ENCODE measurements around the gene ZNF691.
"Not testable (repeated sequence)": the region's sequence is repeated elsewhere in the genome, so short reads cannot be mapped to it uniquely, and the experiment has no call there.

ZNF691 gene

DNA sequence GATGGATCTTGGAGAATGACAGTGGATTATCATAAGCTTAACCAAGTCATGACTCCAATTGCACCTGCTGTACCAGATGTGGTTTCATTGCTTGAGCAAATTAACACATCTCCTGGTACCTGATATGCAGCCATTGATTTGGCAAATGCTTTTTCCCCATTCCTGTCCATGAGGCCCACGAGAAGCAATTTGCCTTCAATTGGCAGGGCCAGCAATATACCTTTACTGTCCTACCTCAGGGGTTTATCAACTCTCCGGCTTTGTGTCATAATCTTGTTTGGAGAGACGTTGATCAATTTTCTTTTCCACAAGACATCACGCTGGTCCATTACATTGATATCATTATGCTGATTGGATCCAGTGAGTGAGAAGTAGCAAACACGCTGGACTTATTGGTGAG is 20.1 kb downstream of the ZNF691 start:
- ATAC-seq (no peak), DNase-seq (no peak)
- H3K9me3 Mint-ChIP-seq, result no peaks in the 10 kb centered on the region
- H3K4me3 Mint-ChIP-seq, result no peak overlapping the region
- H3K4me1 Mint-ChIP-seq, result no peaks in the 10 kb centered on the region
- peaks cover 8% of the 10 kb centered on the region for H3K27me3 Mint-ChIP-seq
- H3K36me3 Mint-ChIP-seq (ENCODE audit: low read depth), result no peaks in the 10 kb centered on the region
- H3K27ac Mint-ChIP-seq, result no peak overlapping the region

DNA sequence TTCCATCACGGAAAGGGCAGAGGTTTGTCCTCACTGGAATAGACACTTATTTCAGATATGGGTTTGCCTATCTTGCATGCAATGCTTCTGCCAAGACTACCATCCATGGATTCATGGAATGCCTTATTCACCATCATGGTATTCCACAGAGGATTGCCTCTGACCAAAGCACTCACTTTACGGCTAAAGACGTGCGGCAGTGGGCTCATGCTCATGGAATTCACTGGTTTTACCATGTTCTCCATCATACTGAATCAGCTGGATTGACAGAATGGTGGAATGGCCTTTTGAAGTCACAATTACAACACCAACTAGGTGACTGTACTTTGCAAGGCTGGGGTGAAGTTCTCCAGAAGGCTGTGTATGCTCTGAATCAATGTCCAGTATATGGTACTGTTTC is 22.1 kb downstream of the ZNF691 start:
- not testable (repeated sequence) for H3K4me1 Mint-ChIP-seq; H3K27me3 Mint-ChIP-seq; H3K9me3 Mint-ChIP-seq; ATAC-seq; H3K27ac Mint-ChIP-seq; DNase-seq; H3K36me3 Mint-ChIP-seq (ENCODE audit: low read depth); H3K4me3 Mint-ChIP-seq

DNA sequence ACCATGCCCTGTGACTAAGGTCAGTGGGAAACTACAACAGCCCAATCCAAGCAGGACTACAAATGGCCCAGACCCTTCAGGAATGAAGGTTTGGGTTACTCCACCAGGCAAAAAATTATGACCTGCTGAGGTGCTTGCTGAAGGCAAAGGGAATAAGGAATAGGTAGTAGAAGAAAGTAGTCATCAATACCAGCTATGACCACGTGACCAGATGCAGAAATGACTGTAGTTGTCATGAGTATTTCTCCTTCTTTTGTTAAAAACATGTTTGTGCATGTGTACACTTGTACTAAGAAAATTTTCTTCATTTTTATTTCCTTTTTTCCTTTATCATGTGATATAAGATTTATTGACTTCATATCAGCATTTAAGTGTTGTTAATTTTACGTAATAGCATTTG is 22.8 kb downstream of the ZNF691 start:
- DNase-seq; H3K4me3 Mint-ChIP-seq; H3K36me3 Mint-ChIP-seq (ENCODE audit: low read depth); H3K4me1 Mint-ChIP-seq; ATAC-seq; H3K27ac Mint-ChIP-seq; H3K27me3 Mint-ChIP-seq: not testable (repeated sequence)
- H3K9me3 Mint-ChIP-seq, result peaks cover 16% of the 10 kb centered on the region

DNA sequence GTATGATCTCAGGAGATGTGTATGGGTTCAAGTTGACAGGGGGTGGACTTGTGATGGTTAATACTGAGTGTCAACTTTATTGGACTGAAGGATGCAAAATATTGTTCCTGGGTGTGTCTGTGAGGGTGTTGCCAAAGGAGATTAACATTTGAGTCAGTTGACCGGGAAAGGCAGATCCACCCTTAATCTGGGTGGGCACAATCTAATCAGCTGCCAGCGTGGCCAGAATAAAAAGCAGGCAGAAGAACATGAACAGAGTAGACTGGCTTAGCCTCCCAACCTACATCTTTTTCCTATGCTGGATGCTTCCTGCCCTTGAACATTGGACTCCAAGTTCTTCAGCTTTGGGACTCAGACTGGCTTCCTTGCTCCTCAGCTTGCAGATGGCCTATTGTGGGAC is 23.3 kb downstream of the ZNF691 start:
- H3K27me3 Mint-ChIP-seq; H3K4me1 Mint-ChIP-seq; H3K4me3 Mint-ChIP-seq; DNase-seq; ATAC-seq; H3K36me3 Mint-ChIP-seq (ENCODE audit: low read depth); H3K27ac Mint-ChIP-seq: not testable (repeated sequence)
- H3K9me3 Mint-ChIP-seq, result peaks cover 18% of the 10 kb centered on the region

DNA sequence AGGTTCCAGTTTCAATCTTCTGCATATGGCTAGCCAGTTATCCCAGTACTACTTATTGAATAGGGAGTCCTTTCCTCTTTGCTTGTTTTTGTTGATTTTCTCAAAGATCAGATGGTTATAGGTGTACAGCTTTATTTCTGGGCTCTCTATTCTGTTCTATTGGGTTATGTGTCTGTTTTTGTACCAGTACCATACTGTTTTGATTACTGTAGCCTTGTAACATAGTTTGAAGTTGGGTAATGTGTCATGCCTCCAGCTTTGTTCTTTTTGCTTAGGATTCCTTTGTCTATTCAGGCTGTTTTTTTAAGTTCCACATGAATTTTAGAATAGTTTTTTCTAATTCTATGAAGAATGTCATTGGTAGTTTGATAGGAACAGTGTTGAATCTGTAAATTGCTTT is 26.7 kb downstream of the ZNF691 start:
- not testable (repeated sequence) for ATAC-seq; DNase-seq; H3K27ac Mint-ChIP-seq; H3K27me3 Mint-ChIP-seq; H3K4me1 Mint-ChIP-seq; H3K36me3 Mint-ChIP-seq (ENCODE audit: low read depth); H3K4me3 Mint-ChIP-seq
- peaks cover 21% of the 10 kb centered on the region for H3K9me3 Mint-ChIP-seq

DNA sequence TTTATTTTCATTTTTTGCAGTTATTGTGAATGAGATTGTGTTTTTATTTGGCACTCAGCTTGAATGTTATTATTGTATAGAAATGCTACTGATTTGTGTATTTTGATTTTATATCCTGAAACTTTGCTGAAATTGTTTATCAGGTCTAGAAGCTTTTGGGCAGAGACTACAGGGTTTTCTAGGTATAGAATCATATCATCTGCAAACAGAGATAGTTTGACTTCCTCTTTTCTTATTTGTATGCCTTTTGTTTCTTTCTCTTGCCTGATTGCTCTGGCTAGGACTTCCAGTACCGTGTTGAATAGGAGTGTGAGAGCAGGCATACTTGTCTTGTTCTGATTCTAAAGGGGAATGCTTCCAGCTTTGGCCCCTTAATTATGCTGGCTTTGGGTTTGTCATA is 27.3 kb downstream of the ZNF691 start:
- Mint-ChIP-seq H3K27me3 (peaks cover 3% of the 10 kb centered on the region), H3K4me3 (no peak overlapping the region), H3K27ac (no peak overlapping the region), H3K9me3 (peaks cover 21% of the 10 kb centered on the region), H3K36me3 (ENCODE audit: low read depth) (peaks cover 2% of the 10 kb centered on the region), H3K4me1 (no peaks in the 10 kb centered on the region)
- DNase-seq (no peak), ATAC-seq (no peak)

DNA sequence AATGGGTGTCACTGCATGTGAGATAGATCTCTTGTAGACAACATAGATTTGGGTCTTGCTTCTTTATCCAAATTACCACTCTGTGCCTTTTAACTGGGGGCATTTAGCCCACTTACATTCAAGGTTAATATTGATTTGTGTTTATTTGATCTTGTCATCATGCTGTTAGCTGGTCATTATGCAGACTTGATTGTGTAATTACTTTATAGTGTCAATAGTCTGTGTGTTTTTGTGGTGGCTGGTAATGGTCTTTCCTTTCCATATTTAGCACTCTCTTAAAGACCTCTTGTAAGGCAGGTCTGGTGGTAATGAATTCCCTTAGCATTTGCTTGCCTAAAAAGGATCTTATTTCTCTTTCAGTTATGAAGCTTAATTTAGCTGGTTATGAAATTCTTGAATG is 29.6 kb downstream of the ZNF691 start:
- no peaks in the 10 kb centered on the region for H3K4me1 Mint-ChIP-seq
- DNase-seq, result no peak
- peaks cover 2% of the 10 kb centered on the region for H3K36me3 Mint-ChIP-seq (ENCODE audit: low read depth)
- peaks cover 3% of the 10 kb centered on the region for H3K27me3 Mint-ChIP-seq
- H3K27ac Mint-ChIP-seq, result no peak overlapping the region
- H3K9me3 Mint-ChIP-seq, result peaks cover 21% of the 10 kb centered on the region
- H3K4me3 Mint-ChIP-seq, result no peak overlapping the region
- ATAC-seq, result no peak

DNA sequence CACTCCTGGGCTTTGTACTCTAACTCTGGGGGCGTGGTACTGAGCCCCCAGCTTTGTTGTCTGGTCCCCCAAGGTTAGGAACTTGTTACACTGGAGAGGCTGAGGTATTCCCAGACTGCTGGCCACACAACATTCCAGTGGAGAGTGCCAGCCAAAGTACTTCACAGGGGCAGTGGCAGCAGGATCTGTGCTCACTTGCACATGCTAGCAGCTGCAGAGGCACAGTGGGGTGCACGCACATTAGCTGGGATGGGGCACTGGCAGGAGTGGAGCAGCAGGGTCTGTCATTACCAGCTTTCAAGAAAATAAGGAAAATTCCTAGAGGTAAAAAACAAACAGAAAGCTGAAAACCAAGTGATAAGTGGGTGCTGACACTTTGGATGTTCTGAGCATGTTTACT is 31.0 kb downstream of the ZNF691 start:
- no peak for DNase-seq
- no peak for ATAC-seq
- peaks cover 21% of the 10 kb centered on the region for H3K9me3 Mint-ChIP-seq
- no peak overlapping the region for H3K4me3 Mint-ChIP-seq
- peaks cover 3% of the 10 kb centered on the region for H3K27me3 Mint-ChIP-seq
- no peak overlapping the region for H3K27ac Mint-ChIP-seq
- H3K4me1 Mint-ChIP-seq, result no peaks in the 10 kb centered on the region
- peaks cover 2% of the 10 kb centered on the region for H3K36me3 Mint-ChIP-seq (ENCODE audit: low read depth)

DNA sequence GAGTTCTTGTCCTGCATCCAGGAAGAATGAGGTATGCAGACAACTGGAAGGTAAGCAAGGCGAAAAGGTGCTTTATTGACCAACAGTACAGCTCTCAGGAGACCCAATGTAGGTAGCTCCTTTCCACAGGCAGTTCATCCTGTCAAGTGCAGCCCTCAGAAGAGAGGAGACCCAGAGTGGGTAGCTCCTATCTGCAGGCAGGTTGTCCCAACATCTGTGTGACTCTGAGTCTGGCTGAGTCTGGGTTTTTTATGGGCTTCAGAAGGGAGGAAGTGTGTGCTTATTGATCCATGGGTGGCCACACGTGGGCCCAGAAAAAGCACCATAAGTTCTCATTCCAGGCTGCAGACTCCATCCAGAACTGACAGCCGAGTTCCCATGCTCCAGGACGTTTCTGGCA is 34.0 kb downstream of the ZNF691 start:
- H3K36me3 Mint-ChIP-seq (ENCODE audit: low read depth), result no peaks in the 10 kb centered on the region
- H3K4me3 Mint-ChIP-seq, result no peak overlapping the region
- no peaks in the 10 kb centered on the region for H3K9me3 Mint-ChIP-seq
- H3K27me3 Mint-ChIP-seq, result no peaks in the 10 kb centered on the region
- ATAC-seq (no peak), DNase-seq (no peak)
- no peak overlapping the region for H3K27ac Mint-ChIP-seq
- H3K4me1 Mint-ChIP-seq, result no peaks in the 10 kb centered on the region

DNA sequence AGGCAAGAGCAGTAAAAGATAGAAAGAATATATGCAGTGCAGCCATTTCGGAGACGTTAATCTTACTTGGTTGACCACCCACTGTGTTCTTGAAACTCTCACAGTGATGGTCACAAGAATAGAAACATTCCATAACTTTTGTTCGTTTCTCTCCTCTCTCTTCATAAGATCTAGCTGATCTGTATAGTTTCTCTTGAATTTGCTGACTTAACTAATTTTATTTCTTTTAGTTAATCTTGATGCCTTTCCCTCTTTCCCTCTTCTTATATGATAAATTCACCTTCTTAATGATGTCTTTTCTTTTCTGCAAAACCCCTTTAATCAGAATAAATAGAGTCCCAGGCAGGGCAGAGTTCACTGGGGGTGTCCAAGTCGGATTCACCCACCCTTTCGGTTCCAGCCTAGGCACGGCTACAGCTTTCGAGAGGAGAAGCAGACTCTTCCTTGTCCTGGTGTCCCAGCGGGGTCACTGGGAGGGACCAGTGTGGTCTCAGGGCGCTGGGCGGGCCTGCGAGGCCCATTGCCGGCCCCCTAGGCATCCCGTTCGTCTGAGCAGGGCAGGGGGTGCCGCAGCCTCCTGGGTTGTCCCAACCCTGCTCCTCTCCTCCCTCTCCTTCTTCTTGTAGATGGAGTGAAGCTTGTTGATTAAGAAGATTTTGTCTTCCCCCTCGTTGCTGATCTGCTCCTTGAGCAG is 39.8 kb downstream of the ZNF691 start:
- DNase-seq (no peak), ATAC-seq (no peak)
- Mint-ChIP-seq H3K4me1 (no peaks in the 10 kb centered on the region), H3K4me3 (no peak overlapping the region), H3K27ac (no peak overlapping the region), H3K9me3 (no peaks in the 10 kb centered on the region), H3K36me3 (ENCODE audit: low read depth) (no peaks in the 10 kb centered on the region), H3K27me3 (no peaks in the 10 kb centered on the region)

DNA sequence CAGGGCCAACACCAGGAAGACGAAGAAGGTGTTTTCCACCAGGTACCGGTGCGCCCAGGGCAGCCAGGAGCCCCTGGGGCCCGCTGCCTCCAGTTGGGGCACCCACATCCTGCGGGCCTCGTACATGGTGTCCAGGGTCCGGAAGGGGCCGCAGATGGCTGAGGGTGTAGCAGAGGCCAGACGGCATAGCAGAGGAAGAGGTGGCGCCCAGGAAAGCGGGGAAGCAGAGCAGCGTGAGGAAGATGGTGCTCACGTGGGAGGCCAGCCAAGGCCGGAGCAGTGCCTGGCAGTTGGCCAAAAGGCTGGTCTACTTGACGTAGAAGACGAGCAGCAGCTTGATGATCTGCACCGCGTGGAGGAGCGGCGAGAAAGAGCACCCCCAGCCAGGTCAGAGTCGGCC is 40.4 kb downstream of the ZNF691 start:
- Mint-ChIP-seq H3K27ac (no peak overlapping the region), H3K27me3 (no peaks in the 10 kb centered on the region), H3K4me1 (no peaks in the 10 kb centered on the region), H3K36me3 (ENCODE audit: low read depth) (no peaks in the 10 kb centered on the region), H3K9me3 (no peaks in the 10 kb centered on the region), H3K4me3 (no peak overlapping the region)
- ATAC-seq, result no peak
- no peak for DNase-seq

DNA sequence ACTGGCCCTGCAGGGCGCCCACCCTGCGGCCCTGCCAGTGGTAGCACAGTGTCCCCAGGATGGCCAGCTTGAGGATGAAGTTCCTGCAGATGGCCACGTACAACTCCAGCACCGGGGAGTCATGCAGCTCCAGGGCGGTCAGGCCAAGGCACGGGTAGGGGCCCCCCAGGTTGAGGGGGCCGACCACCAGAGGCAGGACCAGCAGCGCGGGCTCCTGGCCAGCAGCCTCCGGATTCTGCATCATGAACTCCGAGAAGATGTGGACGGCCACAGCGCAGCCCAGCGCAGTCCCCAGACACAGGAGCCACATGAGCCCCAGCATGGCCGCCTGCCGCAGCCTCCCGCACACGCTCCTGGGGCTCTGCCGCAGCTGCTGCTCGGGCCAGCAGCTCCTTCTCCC is 41.0 kb downstream of the ZNF691 start:
- Mint-ChIP-seq H3K4me1 (no peaks in the 10 kb centered on the region), H3K4me3 (no peak overlapping the region), H3K9me3 (no peaks in the 10 kb centered on the region), H3K27ac (no peak overlapping the region), H3K36me3 (ENCODE audit: low read depth) (no peaks in the 10 kb centered on the region), H3K27me3 (no peaks in the 10 kb centered on the region)
- no peak for DNase-seq
- ATAC-seq, result no peak

DNA sequence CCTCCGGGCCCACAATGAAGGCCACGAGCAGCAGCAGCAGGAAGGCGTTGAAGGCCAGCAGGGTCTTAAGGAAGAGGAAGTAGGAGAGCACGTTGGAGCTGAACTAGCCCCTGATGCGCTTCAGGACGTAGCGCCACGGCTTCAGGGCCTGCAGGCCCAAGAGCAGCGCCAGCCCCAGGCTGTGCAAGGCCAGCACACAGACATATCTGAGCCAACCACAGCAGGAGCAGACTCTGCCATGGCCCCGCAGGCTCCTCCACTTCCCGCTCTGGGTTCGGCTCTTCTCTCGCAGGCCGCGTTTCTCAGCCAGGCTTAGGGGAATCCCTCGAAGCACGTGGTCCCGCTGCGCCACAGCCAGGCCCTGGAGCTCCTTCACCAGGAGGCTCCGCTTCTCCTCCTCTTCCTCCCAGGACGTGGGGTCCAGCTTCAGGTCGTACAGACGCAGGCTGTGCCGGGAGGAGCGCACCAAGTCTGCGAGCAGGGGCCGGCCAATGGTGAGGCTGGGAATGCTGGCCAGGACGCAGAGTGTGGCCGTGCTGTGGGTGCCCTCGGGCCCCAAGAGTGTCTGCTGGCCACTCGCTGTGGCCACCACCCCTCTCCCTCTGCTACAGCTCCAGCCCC is 41.7 kb downstream of the ZNF691 start:
- Mint-ChIP-seq H3K4me3 (no peak overlapping the region), H3K36me3 (ENCODE audit: low read depth) (no peaks in the 10 kb centered on the region), H3K4me1 (no peaks in the 10 kb centered on the region), H3K27ac (no peak overlapping the region), H3K9me3 (no peaks in the 10 kb centered on the region), H3K27me3 (no peaks in the 10 kb centered on the region)
- no peak for ATAC-seq
- DNase-seq, result no peak

DNA sequence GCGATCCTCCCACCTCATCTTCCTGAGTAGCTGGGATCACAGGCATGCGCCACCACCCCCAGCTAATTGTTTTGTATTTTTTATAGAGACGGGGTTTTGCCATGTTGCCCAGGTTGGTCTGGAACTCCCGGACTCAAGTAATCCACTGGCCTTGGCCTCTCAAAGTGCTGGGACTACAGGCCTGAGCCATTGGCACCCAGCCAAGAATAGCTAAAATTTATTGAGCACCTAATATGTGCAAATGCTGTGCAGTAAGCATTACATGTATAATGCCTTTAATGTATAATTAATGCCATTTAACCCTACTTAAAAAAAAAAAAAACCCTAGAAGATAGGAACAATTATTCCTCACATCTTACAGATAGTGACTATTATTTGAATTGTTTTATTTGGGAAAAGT is 42.9 kb downstream of the ZNF691 start:
- DNase-seq (no peak), ATAC-seq (no peak)
- Mint-ChIP-seq H3K27ac (no peak overlapping the region), H3K27me3 (no peaks in the 10 kb centered on the region), H3K9me3 (peaks cover under 1% of the 10 kb centered on the region), H3K4me1 (no peaks in the 10 kb centered on the region), H3K4me3 (no peak overlapping the region), H3K36me3 (ENCODE audit: low read depth) (no peaks in the 10 kb centered on the region)

DNA sequence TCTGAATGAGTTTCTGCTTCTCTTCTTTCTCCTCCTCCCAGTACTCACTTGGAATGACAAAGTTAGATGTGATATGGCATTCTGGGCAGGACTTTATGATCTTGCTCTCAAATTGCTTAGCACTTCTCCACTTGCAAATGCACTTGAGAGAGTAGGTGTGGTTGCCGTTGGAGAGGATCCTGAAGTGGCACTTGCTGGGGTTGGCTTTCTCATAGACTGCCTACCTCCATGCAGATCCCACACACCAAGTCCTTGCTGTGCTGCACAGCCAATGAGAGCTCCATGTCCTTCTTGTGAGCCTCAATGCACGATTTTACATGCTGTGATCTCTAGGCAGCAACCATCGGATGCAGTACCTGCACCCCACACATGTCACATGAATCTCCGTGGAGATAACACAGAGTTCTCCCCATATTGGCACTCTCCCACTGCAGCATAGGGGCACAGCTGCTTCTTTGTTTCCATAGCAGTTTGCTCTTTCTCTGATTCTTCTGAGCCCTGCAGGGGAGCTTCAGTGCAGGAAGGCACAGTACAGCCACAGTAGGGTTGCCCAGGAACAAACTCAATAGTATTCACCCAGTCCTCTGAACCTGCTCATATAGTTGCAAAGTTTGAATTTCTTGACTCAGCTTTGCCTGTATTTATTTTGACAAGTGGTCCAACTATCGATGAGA is 45.2 kb downstream of the ZNF691 start:
- Mint-ChIP-seq H3K4me1 (no peaks in the 10 kb centered on the region), H3K36me3 (ENCODE audit: low read depth) (no peaks in the 10 kb centered on the region), H3K27ac (no peak overlapping the region), H3K27me3 (no peaks in the 10 kb centered on the region), H3K4me3 (no peak overlapping the region), H3K9me3 (peaks cover 4% of the 10 kb centered on the region)
- DNase-seq (no peak), ATAC-seq (no peak)

Measured in activated naive CD8-positive, alpha-beta T cell treated with anti-CD3 and anti-CD28 coated beads, Interleukin-2, amount 50 U/mL, for 24 hours (primary cell).